NT2/D1 (cell line): Measurements from ENCODE around the gene CYP4F11.

Source experiments
- SUZ12 ChIP-seq: IDR thresholded peaks from 2 replicates; pipeline ENCODE4 v1.6.1; 2011; ENCODE audit not compliant: insufficient read length, insufficient read depth; ENCODE audit errors: extremely low read depth
- YY1 ChIP-seq: IDR thresholded peaks from 2 replicates; pipeline ENCODE4 v1.6.1; 2011; ENCODE audit not compliant: insufficient read length, insufficient read depth

- TF ChIP-seq YY1 (no peak), SUZ12 (no peak)
Observed at GRCh38 chr19:15913384-15913783, 20.9 kb downstream of the CYP4F11 start.
